C4-2B (cell line): ENCODE results near the gene IL10RA.
"Not testable (repeated sequence)": the region's sequence is repeated elsewhere in the genome, so short reads cannot be mapped to it uniquely, and the experiment has no call there.

ENCODE experiments used
- ZFX ChIP-seq: fragments of 450-650 bp; IDR thresholded peaks from 2 replicates; pipeline ENCODE4 v1.6.1; 2017
- TF ChIP-seq, protein P1 (sequence below): fragments of 450-650 bp; conservative IDR thresholded peaks from 2 replicates; pipeline ENCODE4 v1.5.1; 2017; ENCODE audit warnings: mild to moderate bottlenecking

DNA sequence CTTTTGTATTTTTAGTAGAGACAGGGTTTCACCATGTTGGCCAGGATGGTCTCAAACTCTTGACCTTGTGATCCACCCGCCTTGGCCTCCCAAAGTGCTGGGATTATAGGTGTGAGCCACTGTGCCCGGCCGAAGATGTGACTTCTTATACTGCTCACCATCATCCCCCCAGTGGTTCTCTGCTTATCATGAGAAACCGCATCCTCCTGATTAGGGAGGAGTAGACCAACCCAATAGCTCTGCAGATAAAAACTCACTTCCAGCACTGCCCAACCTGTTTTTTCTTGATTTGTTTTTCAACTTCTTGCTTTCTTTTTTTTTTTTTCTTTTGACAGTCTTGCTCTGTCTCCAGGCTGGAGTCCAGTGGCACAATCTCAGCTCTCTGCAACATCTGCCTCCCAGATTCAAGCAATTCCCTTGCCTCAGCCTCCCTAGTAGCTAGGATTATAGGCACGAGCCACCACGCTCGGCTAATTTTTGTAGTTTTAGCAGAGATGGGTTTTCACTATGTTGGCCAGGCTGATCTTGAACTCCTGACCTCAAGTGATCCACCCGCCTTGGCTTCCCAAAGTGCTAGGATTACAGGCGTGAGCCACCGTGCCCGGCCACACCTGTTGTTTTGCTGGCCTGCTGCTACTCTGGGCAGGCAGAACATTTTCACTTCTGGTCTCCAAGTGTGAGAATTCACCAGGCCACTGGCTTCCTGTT lies 21.5 kb downstream of the IL10RA start:
- TF ChIP-seq, protein P1, sequence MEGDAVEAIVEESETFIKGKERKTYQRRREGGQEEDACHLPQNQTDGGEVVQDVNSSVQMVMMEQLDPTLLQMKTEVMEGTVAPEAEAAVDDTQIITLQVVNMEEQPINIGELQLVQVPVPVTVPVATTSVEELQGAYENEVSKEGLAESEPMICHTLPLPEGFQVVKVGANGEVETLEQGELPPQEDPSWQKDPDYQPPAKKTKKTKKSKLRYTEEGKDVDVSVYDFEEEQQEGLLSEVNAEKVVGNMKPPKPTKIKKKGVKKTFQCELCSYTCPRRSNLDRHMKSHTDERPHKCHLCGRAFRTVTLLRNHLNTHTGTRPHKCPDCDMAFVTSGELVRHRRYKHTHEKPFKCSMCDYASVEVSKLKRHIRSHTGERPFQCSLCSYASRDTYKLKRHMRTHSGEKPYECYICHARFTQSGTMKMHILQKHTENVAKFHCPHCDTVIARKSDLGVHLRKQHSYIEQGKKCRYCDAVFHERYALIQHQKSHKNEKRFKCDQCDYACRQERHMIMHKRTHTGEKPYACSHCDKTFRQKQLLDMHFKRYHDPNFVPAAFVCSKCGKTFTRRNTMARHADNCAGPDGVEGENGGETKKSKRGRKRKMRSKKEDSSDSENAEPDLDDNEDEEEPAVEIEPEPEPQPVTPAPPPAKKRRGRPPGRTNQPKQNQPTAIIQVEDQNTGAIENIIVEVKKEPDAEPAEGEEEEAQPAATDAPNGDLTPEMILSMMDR = not testable (repeated sequence)
- not testable (repeated sequence) for TF ChIP-seq ZFX
